ENCODE results near the gene ARL9.
A peak's percentile ranks its signal among the peaks of the same experiment; 100 is the strongest.

ARL9 gene

DNA sequence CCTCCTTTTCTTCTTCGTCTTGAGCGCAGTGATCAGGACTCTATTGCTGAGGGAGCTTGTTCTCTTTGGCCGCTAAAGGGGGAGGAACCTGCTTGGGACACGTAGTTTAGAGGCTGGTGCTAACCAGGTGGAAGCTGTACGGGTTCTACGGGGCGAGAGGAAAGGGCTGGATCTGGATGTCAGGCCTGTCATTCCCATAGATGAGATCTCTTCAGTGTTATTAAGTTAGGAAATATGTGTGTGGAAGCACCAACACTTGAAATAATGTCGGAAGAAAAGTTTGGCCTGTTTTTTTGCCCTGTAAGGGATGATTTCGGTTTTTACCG is 37.5 kb upstream of the ARL9 start:
- H3K4me3 ChIP-seq (ENCODE audit: low read length in 2 of 2), result peak overlapping the region; percentile 93 to 99
- H3K27ac ChIP-seq (ENCODE audit: low read depth in 2 of 2, low read length in 2 of 2), result peak overlapping the region; percentile 87 to 91
- H3K36me3 ChIP-seq (ENCODE audit: control insufficient read depth in 2 of 2, insufficient read depth in 2 of 2, low read length in 2 of 2), result peaks cover 9 to 16% of the 10 kb centered on the region in 2 donors
- no peaks in the 10 kb centered on the region for H3K9me3 ChIP-seq (ENCODE audit: control insufficient read depth in 2 of 2, low read length in 2 of 2)
- no peaks in the 10 kb centered on the region for H3K27me3 ChIP-seq (ENCODE audit: control insufficient read depth in 2 of 2, insufficient read depth in 2 of 2, low read length in 2 of 2)
- peaks cover 15 to 18% of the 10 kb centered on the region in 2 donors for H3K4me1 ChIP-seq (ENCODE audit: control insufficient read depth in 2 of 2, insufficient read depth in 2 of 2, low read length in 2 of 2)
- peak overlapping the region; percentile 72 to 85 for H3K9ac ChIP-seq (ENCODE audit: low read depth in 1 of 2, low read length in 2 of 2)

GRCh38 chr4:56469489-56470210 is 35.9 kb upstream of the ARL9 start:
- no peak overlapping the region for H3K9ac ChIP-seq (ENCODE audit: low read depth in 1 of 2, low read length in 2 of 2)
- peaks cover 15 to 18% of the 10 kb centered on the region in 2 donors for H3K4me1 ChIP-seq (ENCODE audit: control insufficient read depth in 2 of 2, insufficient read depth in 2 of 2, low read length in 2 of 2)
- peaks cover 20 to 29% of the 10 kb centered on the region in 2 donors for H3K36me3 ChIP-seq (ENCODE audit: control insufficient read depth in 2 of 2, insufficient read depth in 2 of 2, low read length in 2 of 2)
- no peaks in the 10 kb centered on the region for H3K9me3 ChIP-seq (ENCODE audit: control insufficient read depth in 2 of 2, low read length in 2 of 2)
- H3K4me3 ChIP-seq (ENCODE audit: low read length in 2 of 2), result no peak overlapping the region
- H3K27me3 ChIP-seq (ENCODE audit: control insufficient read depth in 2 of 2, insufficient read depth in 2 of 2, low read length in 2 of 2), result no peaks in the 10 kb centered on the region
- no peak overlapping the region for H3K27ac ChIP-seq (ENCODE audit: low read depth in 2 of 2, low read length in 2 of 2)

DNA sequence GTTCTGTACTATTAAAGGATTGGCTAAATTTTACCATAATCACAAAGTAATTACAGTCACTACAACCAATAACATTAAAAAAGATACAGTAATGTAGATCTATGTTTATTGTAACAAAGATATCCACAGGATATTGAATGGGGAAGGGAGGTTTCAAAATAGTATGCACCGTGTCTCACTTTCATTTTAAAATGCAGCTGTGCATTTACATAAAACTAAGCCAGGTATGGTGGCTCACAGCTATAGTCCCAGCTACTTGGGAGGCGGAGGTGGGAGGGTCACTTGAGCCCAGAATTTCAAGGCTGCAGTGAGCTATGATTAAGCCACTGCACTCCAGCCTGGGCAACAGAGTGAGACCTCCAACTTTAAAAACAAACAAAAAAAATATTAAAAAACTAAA is 29.7 kb upstream of the ARL9 start:
- H3K36me3 ChIP-seq (ENCODE audit: control insufficient read depth in 2 of 2, insufficient read depth in 2 of 2, low read length in 2 of 2), result peaks cover 49 to 70% of the 10 kb centered on the region in 2 donors
- no peaks in the 10 kb centered on the region for H3K9me3 ChIP-seq (ENCODE audit: control insufficient read depth in 2 of 2, low read length in 2 of 2)

DNA sequence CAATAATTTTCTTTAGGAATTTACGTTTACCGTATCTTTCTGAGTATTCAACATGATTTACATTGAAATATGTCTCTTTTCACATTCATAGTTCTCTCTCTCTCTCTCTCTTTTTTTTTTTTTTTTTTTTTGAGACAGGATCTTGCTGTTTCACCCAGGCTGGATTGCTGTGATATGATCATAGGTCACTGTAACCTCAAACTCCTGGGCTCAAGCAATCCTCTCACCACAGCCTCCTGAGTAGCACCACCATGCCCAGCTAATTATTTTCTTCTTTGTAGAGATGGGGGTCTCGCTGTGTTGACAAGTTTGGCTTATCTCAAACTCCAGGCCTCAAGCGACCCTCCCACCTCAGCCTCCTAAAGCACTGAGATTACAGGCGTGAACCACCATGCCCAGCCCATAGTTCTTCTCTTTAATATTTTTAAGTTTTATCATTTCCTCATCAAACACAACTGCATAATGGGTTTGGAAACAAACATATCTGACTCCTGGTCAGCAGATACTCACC is 28.3 kb upstream of the ARL9 start:
- no peaks in the 10 kb centered on the region for H3K27me3 ChIP-seq (ENCODE audit: control insufficient read depth in 2 of 2, insufficient read depth in 2 of 2, low read length in 2 of 2)
- peaks cover 40 to 68% of the 10 kb centered on the region in 2 donors for H3K36me3 ChIP-seq (ENCODE audit: control insufficient read depth in 2 of 2, insufficient read depth in 2 of 2, low read length in 2 of 2)
- H3K4me1 ChIP-seq (ENCODE audit: control insufficient read depth in 2 of 2, insufficient read depth in 2 of 2, low read length in 2 of 2), result no peaks in the 10 kb centered on the region
- no peak overlapping the region for H3K27ac ChIP-seq (ENCODE audit: low read depth in 2 of 2, low read length in 2 of 2)
- no peak overlapping the region for H3K4me3 ChIP-seq (ENCODE audit: low read length in 2 of 2)
- H3K9me3 ChIP-seq (ENCODE audit: control insufficient read depth in 2 of 2, low read length in 2 of 2), result no peaks in the 10 kb centered on the region
- H3K9ac ChIP-seq (ENCODE audit: low read depth in 1 of 2, low read length in 2 of 2), result no peak overlapping the region

More for the DNA sequence above, 29.7 kb upstream of the ARL9 start:
- Histone ChIP-seq H3K27ac (ENCODE audit: low read depth in 2 of 2, low read length in 2 of 2) (no peak overlapping the region), H3K4me3 (ENCODE audit: low read length in 2 of 2) (no peak overlapping the region), H3K9ac (ENCODE audit: low read depth in 1 of 2, low read length in 2 of 2) (no peak overlapping the region), H3K4me1 (ENCODE audit: control insufficient read depth in 2 of 2, insufficient read depth in 2 of 2, low read length in 2 of 2) (no peaks in the 10 kb centered on the region), H3K27me3 (ENCODE audit: control insufficient read depth in 2 of 2, insufficient read depth in 2 of 2, low read length in 2 of 2) (no peaks in the 10 kb centered on the region)

DNA sequence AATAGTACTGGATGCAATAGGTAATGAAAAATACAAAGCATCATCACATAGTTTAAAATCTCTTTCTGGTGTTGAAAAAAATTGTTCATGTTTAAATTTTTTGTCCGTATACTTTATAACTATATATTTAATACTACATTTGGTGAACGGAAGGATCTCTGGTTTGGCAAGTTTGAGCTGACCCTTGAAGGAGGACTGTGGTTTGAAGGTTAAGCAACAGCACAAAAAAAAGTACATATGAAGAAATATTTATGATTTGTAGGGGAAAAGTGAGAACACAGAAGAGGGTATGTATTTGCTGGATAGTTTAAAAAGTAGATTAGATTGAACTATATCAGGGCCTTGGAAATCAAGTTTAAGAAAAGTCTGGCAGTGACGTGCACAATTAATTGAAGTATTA is 24.9 kb upstream of the ARL9 start:
- Histone ChIP-seq H3K4me3 (ENCODE audit: low read length in 2 of 2) (no peak overlapping the region), H3K36me3 (ENCODE audit: control insufficient read depth in 2 of 2, insufficient read depth in 2 of 2, low read length in 2 of 2) (peaks cover 40 to 52% of the 10 kb centered on the region in 2 donors), H3K9ac (ENCODE audit: low read depth in 1 of 2, low read length in 2 of 2) (no peak overlapping the region)

GRCh38 chr4:56496241-56496640 is 9.3 kb upstream of the ARL9 start:
- Histone ChIP-seq H3K9me3 (ENCODE audit: control insufficient read depth in 2 of 2, low read length in 2 of 2) (no peaks in the 10 kb centered on the region), H3K36me3 (ENCODE audit: control insufficient read depth in 2 of 2, insufficient read depth in 2 of 2, low read length in 2 of 2) (peaks cover 19 to 49% of the 10 kb centered on the region in 2 donors), H3K27me3 (ENCODE audit: control insufficient read depth in 2 of 2, insufficient read depth in 2 of 2, low read length in 2 of 2) (no peaks in the 10 kb centered on the region), H3K27ac (ENCODE audit: low read depth in 2 of 2, low read length in 2 of 2) (no peak overlapping the region), H3K4me1 (ENCODE audit: control insufficient read depth in 2 of 2, insufficient read depth in 2 of 2, low read length in 2 of 2) (no peaks in the 10 kb centered on the region), H3K9ac (ENCODE audit: low read depth in 1 of 2, low read length in 2 of 2) (no peak overlapping the region), H3K4me3 (ENCODE audit: low read length in 2 of 2) (no peak overlapping the region)

More for the DNA sequence above, 24.9 kb upstream of the ARL9 start:
- Histone ChIP-seq H3K4me1 (ENCODE audit: control insufficient read depth in 2 of 2, insufficient read depth in 2 of 2, low read length in 2 of 2) (no peaks in the 10 kb centered on the region), H3K9me3 (ENCODE audit: control insufficient read depth in 2 of 2, low read length in 2 of 2) (no peaks in the 10 kb centered on the region), H3K27ac (ENCODE audit: low read depth in 2 of 2, low read length in 2 of 2) (no peak overlapping the region), H3K27me3 (ENCODE audit: control insufficient read depth in 2 of 2, insufficient read depth in 2 of 2, low read length in 2 of 2) (no peaks in the 10 kb centered on the region)

- peaks cover 0 to 2% of the 10 kb centered on the region in 2 donors for H3K27me3 ChIP-seq (ENCODE audit: control insufficient read depth in 2 of 2, insufficient read depth in 2 of 2, low read length in 2 of 2)
- H3K4me1 ChIP-seq (ENCODE audit: control insufficient read depth in 2 of 2, insufficient read depth in 2 of 2, low read length in 2 of 2), result peaks cover 3 to 4% of the 10 kb centered on the region in 2 donors
- no peak overlapping the region for H3K27ac ChIP-seq (ENCODE audit: low read depth in 2 of 2, low read length in 2 of 2)
- no peaks in the 10 kb centered on the region for H3K36me3 ChIP-seq (ENCODE audit: control insufficient read depth in 2 of 2, insufficient read depth in 2 of 2, low read length in 2 of 2)
- H3K9ac ChIP-seq (ENCODE audit: low read depth in 1 of 2, low read length in 2 of 2), result no peak overlapping the region
- no peak overlapping the region for H3K4me3 ChIP-seq (ENCODE audit: low read length in 2 of 2)
- H3K9me3 ChIP-seq (ENCODE audit: control insufficient read depth in 2 of 2, low read length in 2 of 2), result no peaks in the 10 kb centered on the region
Measured at GRCh38 chr4:56511098-56511497, 5.5 kb downstream of the ARL9 start.

- Histone ChIP-seq H3K36me3 (ENCODE audit: control insufficient read depth in 2 of 2, insufficient read depth in 2 of 2, low read length in 2 of 2) (no peaks in the 10 kb centered on the region), H3K27ac (ENCODE audit: low read depth in 2 of 2, low read length in 2 of 2) (no peak overlapping the region), H3K4me3 (ENCODE audit: low read length in 2 of 2) (no peak overlapping the region), H3K9ac (ENCODE audit: low read depth in 1 of 2, low read length in 2 of 2) (no peak overlapping the region), H3K9me3 (ENCODE audit: control insufficient read depth in 2 of 2, low read length in 2 of 2) (no peaks in the 10 kb centered on the region), H3K4me1 (ENCODE audit: control insufficient read depth in 2 of 2, insufficient read depth in 2 of 2, low read length in 2 of 2) (no peaks in the 10 kb centered on the region), H3K27me3 (ENCODE audit: control insufficient read depth in 2 of 2, insufficient read depth in 2 of 2, low read length in 2 of 2) (no peaks in the 10 kb centered on the region)
Measured at GRCh38 chr4:56512166-56512565, 6.6 kb downstream of the ARL9 start.

GRCh38 chr4:56513517-56513916 is 7.9 kb downstream of the ARL9 start:
- H3K4me1 ChIP-seq (ENCODE audit: control insufficient read depth in 2 of 2, insufficient read depth in 2 of 2, low read length in 2 of 2), result no peaks in the 10 kb centered on the region
- H3K4me3 ChIP-seq (ENCODE audit: low read length in 2 of 2), result no peak overlapping the region
- no peak overlapping the region for H3K9ac ChIP-seq (ENCODE audit: low read depth in 1 of 2, low read length in 2 of 2)
- H3K27me3 ChIP-seq (ENCODE audit: control insufficient read depth in 2 of 2, insufficient read depth in 2 of 2, low read length in 2 of 2), result no peaks in the 10 kb centered on the region
- H3K36me3 ChIP-seq (ENCODE audit: control insufficient read depth in 2 of 2, insufficient read depth in 2 of 2, low read length in 2 of 2), result no peaks in the 10 kb centered on the region
- no peaks in the 10 kb centered on the region for H3K9me3 ChIP-seq (ENCODE audit: control insufficient read depth in 2 of 2, low read length in 2 of 2)
- no peak overlapping the region for H3K27ac ChIP-seq (ENCODE audit: low read depth in 2 of 2, low read length in 2 of 2)

- H3K9ac ChIP-seq (ENCODE audit: low read depth in 1 of 2, low read length in 2 of 2), result peak overlapping the region in 1 of 2 donors; percentile 48
- H3K4me1 ChIP-seq (ENCODE audit: control insufficient read depth in 2 of 2, insufficient read depth in 2 of 2, low read length in 2 of 2), result no peaks in the 10 kb centered on the region
- no peaks in the 10 kb centered on the region for H3K9me3 ChIP-seq (ENCODE audit: control insufficient read depth in 2 of 2, low read length in 2 of 2)
- H3K36me3 ChIP-seq (ENCODE audit: control insufficient read depth in 2 of 2, insufficient read depth in 2 of 2, low read length in 2 of 2), result no peaks in the 10 kb centered on the region
- peaks cover 4 to 12% of the 10 kb centered on the region in 2 donors for H3K27me3 ChIP-seq (ENCODE audit: control insufficient read depth in 2 of 2, insufficient read depth in 2 of 2, low read length in 2 of 2)
- H3K4me3 ChIP-seq (ENCODE audit: low read length in 2 of 2), result peak overlapping the region; percentile 58 to 76
- no peak overlapping the region for H3K27ac ChIP-seq (ENCODE audit: low read depth in 2 of 2, low read length in 2 of 2)
Measured at GRCh38 chr4:56530269-56531148, 24.9 kb downstream of the ARL9 start.
